Skeletal muscle tissue (tissue), 4 donors: Measurements from ENCODE around the gene LHX4. TPM values are rescaled to one million over a fixed set of nuclear protein-coding genes. Genes with fewer than 3 reads are reported as not detected.

ENCODE experiments used
- H3K27ac ChIP-seq: one replicate; pipeline ENCODE4 v1.7.0; 2013; ENCODE audit warnings: mild to moderate bottlenecking, low read depth, low read length, inconsistent platforms
- H3K27me3 ChIP-seq, 3 donors: one replicate each; pipeline ENCODE4 v1.7.0; 2013; ENCODE audit warnings: low read length in 3 of 3; ENCODE audit not compliant: control insufficient read depth in 3 of 3, insufficient read depth in 3 of 3
- H3K36me3 ChIP-seq, 3 donors: one replicate each; pipeline ENCODE4 v1.7.0; 2013; ENCODE audit warnings: low read length in 3 of 3; ENCODE audit not compliant: control insufficient read depth in 3 of 3, insufficient read depth in 3 of 3
- H3K4me1 ChIP-seq, 3 donors: one replicate each; pipeline ENCODE4 v1.7.0; 2013; ENCODE audit warnings: low read length in 3 of 3, mild to moderate bottlenecking in 3 of 3; ENCODE audit not compliant: control insufficient read depth in 3 of 3, insufficient read depth in 3 of 3
- H3K4me3 ChIP-seq, 3 donors: one replicate each; pipeline ENCODE4 v1.7.0; 2013; ENCODE audit warnings: low read length in 3 of 3
- H3K9ac ChIP-seq, 3 donors: one replicate each; pipeline ENCODE4 v1.7.0; 2013; ENCODE audit warnings: low read length in 3 of 3, mild to moderate bottlenecking in 3 of 3, moderate library complexity in 2 of 3, low read depth in 1 of 3
- H3K9me3 ChIP-seq, 3 donors: one replicate each; pipeline ENCODE4 v1.7.0; 2013; ENCODE audit warnings: low read length in 3 of 3; ENCODE audit not compliant: control insufficient read depth in 3 of 3
- total RNA-seq: library from RNA; depleted of rRNA; stranded (reverse); fragments of >200 nt; gene quantifications from one replicate; pipeline ENCODE4 v1.2.3, GENCODE V29; 2014
- donor health status: Osteomylitis.

The LHX4 gene
- total RNA-seq, 1 donor from 2014 or later, result not detected

- Histone ChIP-seq H3K27me3 (no peaks in the 10 kb centered on the region), H3K4me1 (no peaks in the 10 kb centered on the region), H3K36me3 (peaks cover 67 to 75% (median 68%) of the 10 kb centered on the region in 3 donors), H3K4me3 (no peak overlapping the region), H3K27ac (no peak overlapping the region), H3K9me3 (no peaks in the 10 kb centered on the region), H3K9ac (no peak overlapping the region)
Observed at GRCh38 chr1:180187626-180188025, 42.4 kb upstream of the LHX4 start.

- no peaks in the 10 kb centered on the region for H3K4me1 ChIP-seq
- no peak overlapping the region for H3K27ac ChIP-seq
- no peaks in the 10 kb centered on the region for H3K27me3 ChIP-seq
- H3K36me3 ChIP-seq, result peaks cover 69 to 74% (median 69%) of the 10 kb centered on the region in 3 donors
- H3K9me3 ChIP-seq, result no peaks in the 10 kb centered on the region
- H3K4me3 ChIP-seq, result no peak overlapping the region
- H3K9ac ChIP-seq, result no peak overlapping the region
Observed at GRCh38 chr1:180188091-180188506, 42.0 kb upstream of the LHX4 start.

DNA sequence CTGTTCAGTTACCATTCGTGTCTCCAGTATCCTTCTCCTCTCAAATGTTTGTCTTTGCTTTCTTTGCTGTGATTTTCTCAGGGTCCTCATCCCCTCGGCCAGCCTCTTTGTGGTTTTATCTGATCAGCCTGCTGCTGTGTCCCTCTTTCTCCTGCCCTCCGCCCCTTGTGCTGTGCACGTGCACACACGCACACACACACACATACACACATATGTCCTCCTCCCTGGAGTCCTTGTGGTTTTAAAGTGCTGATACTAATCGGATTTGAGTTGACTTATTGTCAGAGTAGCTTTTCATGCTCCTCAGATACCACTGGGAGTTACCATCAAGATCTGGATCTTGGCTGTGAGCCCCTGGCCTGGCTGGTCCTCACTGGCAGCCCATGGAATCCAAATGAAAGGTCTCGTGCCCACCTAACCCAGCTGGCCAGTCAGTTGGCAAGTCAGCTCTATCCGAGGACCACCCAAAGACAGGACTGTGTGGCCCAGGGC, 41.3 kb upstream of the LHX4 start:
- no peak overlapping the region for H3K9ac ChIP-seq
- H3K9me3 ChIP-seq, result no peaks in the 10 kb centered on the region
- H3K36me3 ChIP-seq, result peaks cover 68 to 74% (median 70%) of the 10 kb centered on the region in 3 donors
- H3K4me3 ChIP-seq, result no peak overlapping the region
- H3K27me3 ChIP-seq, result no peaks in the 10 kb centered on the region
- H3K27ac ChIP-seq, result no peak overlapping the region
- no peaks in the 10 kb centered on the region for H3K4me1 ChIP-seq

DNA sequence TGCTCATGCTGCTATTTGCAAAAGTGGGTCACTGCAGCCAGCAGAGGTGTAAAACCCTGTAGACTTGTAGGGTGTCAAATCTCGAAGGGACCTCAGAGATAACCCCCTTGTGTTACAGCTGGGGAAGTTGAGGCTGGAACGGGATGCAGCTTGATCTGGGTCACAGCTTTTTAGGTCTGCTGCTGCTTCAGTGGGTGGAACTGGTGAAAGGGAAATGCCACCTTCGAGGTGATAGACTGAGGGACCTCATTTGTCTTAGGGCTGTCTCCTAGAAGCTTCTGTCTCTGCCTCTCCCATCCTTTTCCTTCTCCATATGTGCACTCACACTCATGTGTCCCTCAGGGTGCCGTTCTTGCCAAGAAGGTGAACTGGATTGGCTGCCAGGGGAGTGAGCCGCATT, 40.0 kb upstream of the LHX4 start:
- H3K4me3 ChIP-seq, result no peak overlapping the region
- peaks cover 63 to 69% (median 67%) of the 10 kb centered on the region in 3 donors for H3K36me3 ChIP-seq
- no peak overlapping the region for H3K9ac ChIP-seq
- no peaks in the 10 kb centered on the region for H3K27me3 ChIP-seq
- H3K9me3 ChIP-seq, result no peaks in the 10 kb centered on the region
- no peak overlapping the region for H3K27ac ChIP-seq
- H3K4me1 ChIP-seq, result no peaks in the 10 kb centered on the region

DNA sequence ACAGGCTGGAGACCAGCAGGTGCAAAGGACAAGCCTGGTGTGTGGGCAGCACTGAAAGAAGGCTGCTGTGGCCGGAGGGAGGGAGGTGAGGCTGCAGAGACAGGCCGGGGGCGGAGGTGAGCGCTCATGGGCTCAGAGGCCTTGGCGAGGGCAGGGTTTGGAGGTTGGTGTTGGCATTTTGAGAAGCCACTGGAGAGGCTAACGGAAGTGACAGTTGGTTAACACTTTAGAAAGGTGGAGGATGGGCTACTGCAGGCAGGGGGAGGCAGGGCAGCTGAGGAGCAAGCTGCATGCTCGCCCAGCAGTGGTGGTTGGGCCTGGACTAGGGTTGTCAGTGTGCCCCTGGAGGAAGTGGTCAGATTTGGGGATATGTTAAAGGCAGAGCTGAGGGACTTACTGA, 37.9 kb upstream of the LHX4 start:
- H3K27ac ChIP-seq, result no peak overlapping the region
- peaks cover 57 to 58% (median 58%) of the 10 kb centered on the region in 3 donors for H3K36me3 ChIP-seq
- no peaks in the 10 kb centered on the region for H3K27me3 ChIP-seq
- no peaks in the 10 kb centered on the region for H3K4me1 ChIP-seq
- no peak overlapping the region for H3K9ac ChIP-seq
- no peaks in the 10 kb centered on the region for H3K9me3 ChIP-seq
- H3K4me3 ChIP-seq, result no peak overlapping the region

GRCh38 chr1:180193141-180194047, 36.7 kb upstream of the LHX4 start:
- Histone ChIP-seq H3K4me3 (no peak overlapping the region), H3K36me3 (peaks cover 53 to 59% (median 57%) of the 10 kb centered on the region in 3 donors), H3K9me3 (no peaks in the 10 kb centered on the region), H3K27ac (no peak overlapping the region), H3K9ac (no peak overlapping the region), H3K27me3 (no peaks in the 10 kb centered on the region), H3K4me1 (no peaks in the 10 kb centered on the region)

DNA sequence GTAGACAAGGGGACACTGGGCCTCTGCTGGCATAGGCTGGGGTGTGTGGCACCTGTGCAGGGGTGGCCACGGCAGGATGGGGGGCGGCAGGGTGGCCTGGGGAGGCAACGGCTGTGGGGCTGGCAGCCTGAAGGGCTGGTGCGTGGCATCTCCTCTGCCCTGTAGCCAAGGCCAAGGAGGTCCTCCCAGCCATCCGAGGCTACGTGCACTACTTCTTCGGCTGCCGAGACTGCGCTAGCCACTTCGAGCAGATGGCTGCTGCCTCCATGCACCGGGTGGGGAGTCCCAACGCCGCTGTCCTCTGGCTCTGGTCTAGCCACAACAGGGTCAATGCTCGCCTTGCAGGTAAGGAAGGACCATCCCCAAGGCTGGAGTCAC, 36.0 kb upstream of the LHX4 start:
- H3K36me3 ChIP-seq, result peaks cover 47 to 54% (median 51%) of the 10 kb centered on the region in 3 donors

DNA sequence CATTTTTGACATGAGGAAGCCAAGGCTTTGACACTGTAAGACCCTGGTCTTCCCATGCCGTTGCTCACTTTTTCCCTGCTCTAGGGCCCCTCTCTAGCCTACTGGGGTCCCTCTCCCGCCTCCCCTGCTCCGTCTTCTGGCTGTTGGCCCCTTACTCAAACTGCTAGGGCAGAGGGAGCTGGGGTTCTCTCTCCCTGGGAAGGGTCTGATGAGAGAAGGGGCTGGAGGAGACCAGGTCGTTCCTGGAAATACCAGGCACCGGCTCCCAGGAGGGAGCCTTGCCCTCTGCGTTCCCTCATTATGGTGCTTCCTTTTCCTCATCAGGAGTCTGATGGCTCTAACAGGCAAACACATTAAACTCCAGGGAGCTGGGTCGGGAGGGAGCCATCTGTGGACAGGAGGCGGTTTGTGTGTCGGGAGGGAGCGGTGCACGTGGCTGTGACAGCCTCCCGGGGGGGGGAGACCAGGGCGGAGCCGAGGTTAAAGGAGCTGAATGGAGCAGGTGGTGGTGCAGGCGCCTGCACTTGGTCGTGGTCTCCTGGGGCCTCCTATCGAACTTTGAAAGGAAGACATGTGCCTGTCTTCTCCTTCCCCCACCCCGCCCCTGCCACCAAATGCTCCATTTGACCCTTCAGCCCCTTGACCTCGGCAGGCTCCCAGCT, 35.4 kb upstream of the LHX4 start:
- Histone ChIP-seq H3K4me3 (no peak overlapping the region), H3K9me3 (no peaks in the 10 kb centered on the region), H3K27ac (no peak overlapping the region), H3K4me1 (no peaks in the 10 kb centered on the region), H3K27me3 (no peaks in the 10 kb centered on the region), H3K36me3 (peaks cover 45 to 49% (median 47%) of the 10 kb centered on the region in 3 donors), H3K9ac (no peak overlapping the region)

More for the DNA sequence above, 36.0 kb upstream of the LHX4 start:
- H3K4me3 ChIP-seq, result no peak overlapping the region
- no peaks in the 10 kb centered on the region for H3K4me1 ChIP-seq
- H3K9me3 ChIP-seq, result no peaks in the 10 kb centered on the region
- H3K27me3 ChIP-seq, result no peaks in the 10 kb centered on the region
- no peak overlapping the region for H3K9ac ChIP-seq
- no peak overlapping the region for H3K27ac ChIP-seq

- Histone ChIP-seq H3K36me3 (peaks cover 38 to 43% (median 39%) of the 10 kb centered on the region in 3 donors), H3K4me3 (no peak overlapping the region), H3K27ac (no peak overlapping the region), H3K9me3 (no peaks in the 10 kb centered on the region), H3K27me3 (no peaks in the 10 kb centered on the region), H3K4me1 (no peaks in the 10 kb centered on the region), H3K9ac (no peak overlapping the region)
Observed at GRCh38 chr1:180195401-180195800, 34.7 kb upstream of the LHX4 start.

DNA sequence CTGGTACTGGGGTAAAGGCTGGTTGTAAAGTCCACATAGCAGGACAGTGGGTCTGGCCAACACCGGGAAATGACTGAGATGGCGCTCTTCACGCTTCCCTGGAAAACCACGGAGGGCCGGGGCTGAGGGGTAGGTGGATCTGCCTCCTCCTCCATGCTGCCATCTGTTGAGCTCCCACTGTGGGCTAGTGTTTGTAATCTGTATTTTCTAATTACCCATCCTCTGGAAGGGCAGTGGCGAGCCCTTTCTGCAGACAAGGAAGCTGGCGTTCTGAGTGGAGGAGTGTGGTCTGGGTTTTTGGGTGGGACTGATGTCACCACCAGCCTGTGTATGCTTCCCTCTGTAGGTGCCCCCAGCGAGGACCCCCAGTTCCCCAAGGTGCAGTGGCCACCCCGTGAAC, 34.1 kb upstream of the LHX4 start:
- Histone ChIP-seq H3K27ac (no peak overlapping the region), H3K27me3 (no peaks in the 10 kb centered on the region), H3K4me3 (no peak overlapping the region), H3K9me3 (no peaks in the 10 kb centered on the region), H3K36me3 (peaks cover 33 to 39% (median 34%) of the 10 kb centered on the region in 3 donors), H3K9ac (no peak overlapping the region), H3K4me1 (no peaks in the 10 kb centered on the region)
